ENCODE measurements around the gene AGR3.

AGR3 gene

DNA sequence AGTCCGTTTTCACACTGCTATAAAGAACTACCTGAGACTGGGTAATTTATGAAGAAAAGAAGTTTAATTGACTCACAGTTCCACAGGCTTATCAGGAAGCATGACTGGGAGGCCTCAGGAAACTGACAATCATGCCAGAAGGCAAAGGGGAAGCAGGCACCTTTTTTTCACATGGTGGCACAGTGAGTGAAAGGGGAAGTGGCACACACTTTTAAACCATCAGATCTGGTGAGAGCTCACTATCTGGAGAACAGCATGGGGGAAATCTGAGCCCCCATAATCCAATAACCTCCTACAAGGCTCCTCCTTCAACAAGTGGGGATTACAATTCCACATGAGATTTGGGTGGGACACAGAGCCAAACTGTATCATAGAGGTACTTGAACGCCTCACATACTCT lies 30.0 kb downstream of the AGR3 start:
- no peak for DNase-seq (ENCODE audit: low spot score)
- H3K4ac ChIP-seq (ENCODE audit: low read length) = no peak overlapping the region
- H2AFZ ChIP-seq (ENCODE audit: low read length) = no peak overlapping the region
- H3K36me3 ChIP-seq (replicated peaks in 1 of 2; ENCODE audit: control insufficient read depth in 2 of 2, insufficient read depth in 2 of 2, low read length in 2 of 2) = no peaks in the 10 kb centered on the region
- no peak overlapping the region for H2BK15ac ChIP-seq (ENCODE audit: low read length)
- no peaks in the 10 kb centered on the region for H3K4me1 ChIP-seq (ENCODE audit: control insufficient read depth in 2 of 2, insufficient read depth in 1 of 2, low read depth in 1 of 2, low read length in 2 of 2)
- H2BK12ac ChIP-seq (ENCODE audit: low read length) = no peak overlapping the region
- no peak overlapping the region for H3K27ac ChIP-seq (replicated peaks; ENCODE audit: low read length)
- no peak overlapping the region for H3K4me2 ChIP-seq (ENCODE audit: insufficient read depth, low read length, poor library complexity, severe bottlenecking)
- no peak overlapping the region for H3K18ac ChIP-seq (ENCODE audit: low read length)
- no peaks in the 10 kb centered on the region for H3K79me1 ChIP-seq (ENCODE audit: low read depth, low read length)
- H3K9ac ChIP-seq (ENCODE audit: low read depth, low read length, poor library complexity) = no peak overlapping the region
- no peak overlapping the region for H3K23ac ChIP-seq (ENCODE audit: low read depth, low read length, poor library complexity)
- WGBS, 2 donors (ENCODE audit: extremely low coverage in 2 of 2, insufficient read length in 2 of 2, insufficient replicate concordance in 1 of 2) = no CpG with 5 or more reads among the region's 2 CpGs
- no peaks in the 10 kb centered on the region for H3K9me3 ChIP-seq (replicated peaks in 1 of 2; ENCODE audit: control insufficient read depth in 2 of 2, insufficient read depth in 1 of 2, low read depth in 1 of 2, low read length in 2 of 2)
- no peak overlapping the region for H2BK120ac ChIP-seq (ENCODE audit: low read depth, low read length)
- no peak overlapping the region for H4K8ac ChIP-seq (ENCODE audit: low read depth, low read length)
- H4K91ac ChIP-seq (ENCODE audit: low read depth, low read length, poor library complexity) = no peak overlapping the region
- no peak overlapping the region for H3K4me3 ChIP-seq (ENCODE audit: low read length in 2 of 2)
- no peak overlapping the region for H2BK5ac ChIP-seq (ENCODE audit: low read length)
- no peak overlapping the region for H3K14ac ChIP-seq (ENCODE audit: low read length)
- no peaks in the 10 kb centered on the region for H3K27me3 ChIP-seq (ENCODE audit: control insufficient read depth in 3 of 3, insufficient read depth in 3 of 3, low read depth in 1 of 3, low read length in 3 of 3)
- H2AK5ac ChIP-seq (ENCODE audit: low read depth, low read length) = no peak overlapping the region

GRCh38 chr7:16850614-16851466 lies 30.9 kb downstream of the AGR3 start:
- H3K18ac ChIP-seq (ENCODE audit: low read length) = peak overlapping the region; percentile 57
- peak overlapping the region; percentile 71 for H3K14ac ChIP-seq (ENCODE audit: low read length)
- no peak overlapping the region for H4K8ac ChIP-seq (ENCODE audit: low read depth, low read length)
- no peak overlapping the region for H3K23ac ChIP-seq (ENCODE audit: low read depth, low read length, poor library complexity)
- no peak overlapping the region for H2BK15ac ChIP-seq (ENCODE audit: low read length)
- no peaks in the 10 kb centered on the region for H3K36me3 ChIP-seq (replicated peaks in 1 of 2; ENCODE audit: control insufficient read depth in 2 of 2, insufficient read depth in 2 of 2, low read length in 2 of 2)
- H2BK120ac ChIP-seq (ENCODE audit: low read depth, low read length) = no peak overlapping the region
- no peak overlapping the region for H3K4me2 ChIP-seq (ENCODE audit: insufficient read depth, low read length, poor library complexity, severe bottlenecking)
- H2AFZ ChIP-seq (ENCODE audit: low read length) = no peak overlapping the region
- H3K9ac ChIP-seq (ENCODE audit: low read depth, low read length, poor library complexity) = no peak overlapping the region
- WGBS, 2 donors (ENCODE audit: extremely low coverage in 2 of 2, insufficient read length in 2 of 2, insufficient replicate concordance in 1 of 2) = no CpG with 5 or more reads among the region's 44 CpGs
- no peaks in the 10 kb centered on the region for H3K9me3 ChIP-seq (replicated peaks in 1 of 2; ENCODE audit: control insufficient read depth in 2 of 2, insufficient read depth in 1 of 2, low read depth in 1 of 2, low read length in 2 of 2)
- no peak overlapping the region for H2BK5ac ChIP-seq (ENCODE audit: low read length)
- no peaks in the 10 kb centered on the region for H3K4me1 ChIP-seq (ENCODE audit: control insufficient read depth in 2 of 2, insufficient read depth in 1 of 2, low read depth in 1 of 2, low read length in 2 of 2)
- H3K4ac ChIP-seq (ENCODE audit: low read length) = no peak overlapping the region
- H4K91ac ChIP-seq (ENCODE audit: low read depth, low read length, poor library complexity) = no peak overlapping the region
- H3K4me3 ChIP-seq (ENCODE audit: low read length in 2 of 2) = no peak overlapping the region
- DNase-seq (ENCODE audit: low spot score) = no peak
- no peaks in the 10 kb centered on the region for H3K79me1 ChIP-seq (ENCODE audit: low read depth, low read length)
- peak overlapping the region; percentile 22 for H2BK12ac ChIP-seq (ENCODE audit: low read length)
- peak overlapping the region; percentile 97 for H2AK5ac ChIP-seq (ENCODE audit: low read depth, low read length)
- no peak overlapping the region for H3K27ac ChIP-seq (replicated peaks; ENCODE audit: low read length)
- H3K27me3 ChIP-seq (ENCODE audit: control insufficient read depth in 3 of 3, insufficient read depth in 3 of 3, low read depth in 1 of 3, low read length in 3 of 3) = no peaks in the 10 kb centered on the region

GRCh38 chr7:16849296-16850148 lies 32.3 kb downstream of the AGR3 start:
- H2BK15ac ChIP-seq (ENCODE audit: low read length) = no peak overlapping the region
- H3K9ac ChIP-seq (ENCODE audit: low read depth, low read length, poor library complexity) = no peak overlapping the region
- no peak overlapping the region for H2BK12ac ChIP-seq (ENCODE audit: low read length)
- H3K4me2 ChIP-seq (ENCODE audit: insufficient read depth, low read length, poor library complexity, severe bottlenecking) = no peak overlapping the region
- no peak overlapping the region for H4K8ac ChIP-seq (ENCODE audit: low read depth, low read length)
- H3K18ac ChIP-seq (ENCODE audit: low read length) = peak overlapping the region; percentile 76
- H3K4ac ChIP-seq (ENCODE audit: low read length) = no peak overlapping the region
- H3K36me3 ChIP-seq (replicated peaks in 1 of 2; ENCODE audit: control insufficient read depth in 2 of 2, insufficient read depth in 2 of 2, low read length in 2 of 2) = no peaks in the 10 kb centered on the region
- H3K14ac ChIP-seq (ENCODE audit: low read length) = no peak overlapping the region
- no peaks in the 10 kb centered on the region for H3K4me1 ChIP-seq (ENCODE audit: control insufficient read depth in 2 of 2, insufficient read depth in 1 of 2, low read depth in 1 of 2, low read length in 2 of 2)
- H3K23ac ChIP-seq (ENCODE audit: low read depth, low read length, poor library complexity) = no peak overlapping the region
- no peak overlapping the region for H2AK5ac ChIP-seq (ENCODE audit: low read depth, low read length)
- no peak overlapping the region for H2BK5ac ChIP-seq (ENCODE audit: low read length)
- no peak overlapping the region for H3K27ac ChIP-seq (replicated peaks; ENCODE audit: low read length)
- H3K79me1 ChIP-seq (ENCODE audit: low read depth, low read length) = no peaks in the 10 kb centered on the region
- H2AFZ ChIP-seq (ENCODE audit: low read length) = no peak overlapping the region
- no peaks in the 10 kb centered on the region for H3K9me3 ChIP-seq (replicated peaks in 1 of 2; ENCODE audit: control insufficient read depth in 2 of 2, insufficient read depth in 1 of 2, low read depth in 1 of 2, low read length in 2 of 2)
- no peak overlapping the region for H3K4me3 ChIP-seq (ENCODE audit: low read length in 2 of 2)
- WGBS, 2 donors (ENCODE audit: extremely low coverage in 2 of 2, insufficient read length in 2 of 2, insufficient replicate concordance in 1 of 2) = no CpG with 5 or more reads among the region's 12 CpGs
- H2BK120ac ChIP-seq (ENCODE audit: low read depth, low read length) = no peak overlapping the region
- no peaks in the 10 kb centered on the region for H3K27me3 ChIP-seq (ENCODE audit: control insufficient read depth in 3 of 3, insufficient read depth in 3 of 3, low read depth in 1 of 3, low read length in 3 of 3)
- no peak overlapping the region for H4K91ac ChIP-seq (ENCODE audit: low read depth, low read length, poor library complexity)
- DNase-seq (ENCODE audit: low spot score) = no peak

- H2AFZ ChIP-seq (ENCODE audit: low read length) = peak overlapping the region; percentile 39
- H3K9ac ChIP-seq (ENCODE audit: low read depth, low read length, poor library complexity) = no peak overlapping the region
- no peaks in the 10 kb centered on the region for H3K27me3 ChIP-seq (ENCODE audit: control insufficient read depth in 3 of 3, insufficient read depth in 3 of 3, low read depth in 1 of 3, low read length in 3 of 3)
- no peak overlapping the region for H2BK5ac ChIP-seq (ENCODE audit: low read length)
- no peak for DNase-seq (ENCODE audit: low spot score)
- no peak overlapping the region for H3K4me3 ChIP-seq (ENCODE audit: low read length in 2 of 2)
- H3K79me1 ChIP-seq (ENCODE audit: low read depth, low read length) = no peaks in the 10 kb centered on the region
- H2BK15ac ChIP-seq (ENCODE audit: low read length) = no peak overlapping the region
- no peak overlapping the region for H4K91ac ChIP-seq (ENCODE audit: low read depth, low read length, poor library complexity)
- no peak overlapping the region for H2BK12ac ChIP-seq (ENCODE audit: low read length)
- H3K4me1 ChIP-seq (ENCODE audit: control insufficient read depth in 2 of 2, insufficient read depth in 1 of 2, low read depth in 1 of 2, low read length in 2 of 2) = no peaks in the 10 kb centered on the region
- no peak overlapping the region for H2BK120ac ChIP-seq (ENCODE audit: low read depth, low read length)
- no peak overlapping the region for H3K18ac ChIP-seq (ENCODE audit: low read length)
- no peak overlapping the region for H3K4me2 ChIP-seq (ENCODE audit: insufficient read depth, low read length, poor library complexity, severe bottlenecking)
- no peak overlapping the region for H3K4ac ChIP-seq (ENCODE audit: low read length)
- H4K8ac ChIP-seq (ENCODE audit: low read depth, low read length) = no peak overlapping the region
- no CpG with 5 or more reads among the region's 6 CpGs for WGBS, 2 donors (ENCODE audit: extremely low coverage in 2 of 2, insufficient read length in 2 of 2, insufficient replicate concordance in 1 of 2)
- no peak overlapping the region for H3K23ac ChIP-seq (ENCODE audit: low read depth, low read length, poor library complexity)
- H2AK5ac ChIP-seq (ENCODE audit: low read depth, low read length) = no peak overlapping the region
- no peaks in the 10 kb centered on the region for H3K36me3 ChIP-seq (replicated peaks in 1 of 2; ENCODE audit: control insufficient read depth in 2 of 2, insufficient read depth in 2 of 2, low read length in 2 of 2)
- H3K9me3 ChIP-seq (replicated peaks in 1 of 2; ENCODE audit: control insufficient read depth in 2 of 2, insufficient read depth in 1 of 2, low read depth in 1 of 2, low read length in 2 of 2) = no peaks in the 10 kb centered on the region
- H3K14ac ChIP-seq (ENCODE audit: low read length) = no peak overlapping the region
- H3K27ac ChIP-seq (replicated peaks; ENCODE audit: low read length) = no peak overlapping the region
Measured at GRCh38 chr7:16847381-16847860, 34.4 kb downstream of the AGR3 start.

Measured in neuronal stem cell (in vitro differentiated cells).